NB4 (cell line): ENCODE data around the gene TPO.

Experiments
- DNase-seq: peaks from one replicate; pipeline ENCODE4 v3.0.0; 2010; ENCODE audit warnings: low read depth
- H3K4me3 ChIP-seq: one replicate; pipeline ENCODE4 v1.5.1; 2011; ENCODE audit warnings: mild to moderate bottlenecking, low read depth, low read length, moderate library complexity
- CTCF ChIP-seq: IDR thresholded peaks from one replicate; pipeline ENCODE4 v1.5.1; 2012; ENCODE audit warnings: low read depth, low read length
- MAX ChIP-seq: IDR thresholded peaks from 2 replicates; pipeline ENCODE4 v1.6.1; 2011; ENCODE audit warnings: low read depth, low read length
- MYC ChIP-seq: IDR thresholded peaks from 2 replicates; pipeline ENCODE4 v1.6.1; 2011; ENCODE audit warnings: low read depth, low read length
- POLR2A ChIP-seq: IDR thresholded peaks from 2 replicates; pipeline ENCODE4 v1.6.1; 2011; ENCODE audit warnings: mild to moderate bottlenecking; ENCODE audit not compliant: insufficient read length; ENCODE audit errors: extremely low read depth

TPO gene

GRCh38 chr2:1483551-1483950 lies 70.3 kb downstream of the TPO start:
- H3K4me3 ChIP-seq, result no peak overlapping the region
- TF ChIP-seq MAX (no peak), CTCF (no peak), MYC (no peak), POLR2A (no peak)
- DNase-seq, result no peak

- no peak overlapping the region for H3K4me3 ChIP-seq
- DNase-seq, result no peak
- no peak for TF ChIP-seq MAX
These were observed 71.0 kb downstream of the TPO start for GRCh38 chr2:1484131-1484884.

GRCh38 chr2:1486670-1487069 lies 73.4 kb downstream of the TPO start:
- TF ChIP-seq POLR2A (no peak), MAX (no peak), CTCF (no peak)
- DNase-seq, result no peak
- H3K4me3 ChIP-seq, result no peak overlapping the region

GRCh38 chr2:1487758-1488157 lies 74.5 kb downstream of the TPO start:
- no peak for DNase-seq
- TF ChIP-seq CTCF (no peak), MAX (no peak), POLR2A (no peak), MYC (no peak)
- no peak overlapping the region for H3K4me3 ChIP-seq

GRCh38 chr2:1488181-1488671 lies 75.0 kb downstream of the TPO start:
- TF ChIP-seq MAX (no peak), MYC (no peak), CTCF (no peak), POLR2A (no peak)
- DNase-seq, result no peak
- H3K4me3 ChIP-seq, result no peak overlapping the region

GRCh38 chr2:1488851-1489250 lies 75.6 kb downstream of the TPO start:
- no peak for DNase-seq
- no peak overlapping the region for H3K4me3 ChIP-seq
- TF ChIP-seq MYC (no peak), MAX (no peak), CTCF (no peak), POLR2A (no peak)
